ENCODE data around the gene GPHA2. TPM values are rescaled to one million over a fixed set of nuclear protein-coding genes. Genes with fewer than 3 reads are reported as not detected.

GPHA2 gene
- total and polyA plus RNA-seq, 12 donors, result 0.67 TPM; not detected in 11

GRCh38 chr11:64931290-64931689, 4.4 kb downstream of the GPHA2 start:
- Histone ChIP-seq H3K36me3 (replicated peaks in 1 of 2) (peaks cover 0 to 68% of the 10 kb centered on the region in 2 donors), H3K4me3 (no peak overlapping the region), H3K9me3 (replicated peaks in 1 of 3) (no peaks in the 10 kb centered on the region), H3K27ac (no peak overlapping the region), H3K27me3 (no peaks in the 10 kb centered on the region), H3K4me1 (replicated peaks in 1 of 2) (no peaks in the 10 kb centered on the region)
- intact Hi-C loops (cut with DNase I), result loop anchor here in 1 of 2 donors (10.0 kb wide), 1 partner anchor 64 kb away; the partner anchor contains the start of gene BATF2
- WGBS, 4 donors, result 86 to 98% (median 92%) methylated on average over 4 to 7 of the region's 7 CpGs
- DNase-seq, result no peak
- TF ChIP-seq POLR2A (IDR thresholded peaks at IDR 0.05), result no peak
- TF ChIP-seq, protein P1, sequence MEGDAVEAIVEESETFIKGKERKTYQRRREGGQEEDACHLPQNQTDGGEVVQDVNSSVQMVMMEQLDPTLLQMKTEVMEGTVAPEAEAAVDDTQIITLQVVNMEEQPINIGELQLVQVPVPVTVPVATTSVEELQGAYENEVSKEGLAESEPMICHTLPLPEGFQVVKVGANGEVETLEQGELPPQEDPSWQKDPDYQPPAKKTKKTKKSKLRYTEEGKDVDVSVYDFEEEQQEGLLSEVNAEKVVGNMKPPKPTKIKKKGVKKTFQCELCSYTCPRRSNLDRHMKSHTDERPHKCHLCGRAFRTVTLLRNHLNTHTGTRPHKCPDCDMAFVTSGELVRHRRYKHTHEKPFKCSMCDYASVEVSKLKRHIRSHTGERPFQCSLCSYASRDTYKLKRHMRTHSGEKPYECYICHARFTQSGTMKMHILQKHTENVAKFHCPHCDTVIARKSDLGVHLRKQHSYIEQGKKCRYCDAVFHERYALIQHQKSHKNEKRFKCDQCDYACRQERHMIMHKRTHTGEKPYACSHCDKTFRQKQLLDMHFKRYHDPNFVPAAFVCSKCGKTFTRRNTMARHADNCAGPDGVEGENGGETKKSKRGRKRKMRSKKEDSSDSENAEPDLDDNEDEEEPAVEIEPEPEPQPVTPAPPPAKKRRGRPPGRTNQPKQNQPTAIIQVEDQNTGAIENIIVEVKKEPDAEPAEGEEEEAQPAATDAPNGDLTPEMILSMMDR (IDR thresholded peaks at IDR 0.05), result no peak

DNA sequence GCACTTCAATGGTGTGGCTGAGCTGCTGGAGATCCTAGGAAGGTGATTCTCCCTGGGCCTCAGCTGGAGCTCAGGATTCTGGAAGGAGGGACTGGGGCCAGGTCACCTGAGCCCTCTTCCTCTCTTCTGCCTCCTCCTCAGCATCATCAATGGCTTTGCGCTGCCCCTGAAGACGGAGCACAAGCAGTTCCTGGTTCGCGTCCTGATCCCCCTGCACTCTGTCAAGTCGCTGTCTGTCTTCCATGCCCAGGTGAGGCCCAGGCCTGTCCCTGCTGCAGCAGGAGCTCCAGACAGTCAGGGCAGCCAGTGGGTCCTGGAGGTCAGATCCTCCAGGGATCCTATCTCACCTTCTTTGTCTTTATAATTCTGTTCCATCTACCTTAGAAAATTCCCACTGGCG, 5.4 kb downstream of the GPHA2 start:
- Histone ChIP-seq H3K9me3 (replicated peaks in 1 of 3) (no peaks in the 10 kb centered on the region), H3K27me3 (no peaks in the 10 kb centered on the region), H3K4me1 (replicated peaks in 1 of 2) (peaks cover 5 to 9% of the 10 kb centered on the region in 2 donors), H3K4me3 (no peak overlapping the region), H3K27ac (no peak overlapping the region), H3K36me3 (replicated peaks in 1 of 2) (peaks cover 0 to 68% of the 10 kb centered on the region in 2 donors)
- 90 to 98% (median 96%) methylated on average over 6 of the region's 6 CpGs for WGBS, 4 donors
- DNase-seq, result no peak
- intact Hi-C loops (cut with DNase I), result loop anchor here in 1 of 2 donors (10.0 kb wide), 1 partner anchor 64 kb away; the partner anchor contains the start of gene BATF2
- TF ChIP-seq POLR2A (IDR thresholded peaks at IDR 0.05), result no peak
- TF ChIP-seq, protein P1 (IDR thresholded peaks at IDR 0.05), result no peak

- WGBS, 4 donors, result 94 to 96% (median 95%) methylated on average over 6 to 7 of the region's 7 CpGs
- Histone ChIP-seq H3K9me3 (replicated peaks in 1 of 3) (no peaks in the 10 kb centered on the region), H3K36me3 (replicated peaks in 1 of 2) (peaks cover 0 to 68% of the 10 kb centered on the region in 2 donors), H3K4me1 (replicated peaks in 1 of 2) (peaks cover 8 to 13% of the 10 kb centered on the region in 2 donors), H3K4me3 (no peak overlapping the region), H3K27ac (no peak overlapping the region), H3K27me3 (no peaks in the 10 kb centered on the region)
- DNase-seq, result no peak
- intact Hi-C loops (cut with DNase I), result loop anchor here in 1 of 2 donors (10.0 kb wide), 2 partner anchors 65 to 95 kb away; partner anchors contain the start of genes BATF2 and SNX15
- TF ChIP-seq, protein P1 (IDR thresholded peaks at IDR 0.05), result no peak
- no peak for TF ChIP-seq POLR2A (IDR thresholded peaks at IDR 0.05)
Measured at GRCh38 chr11:64929625-64930024, 6.1 kb downstream of the GPHA2 start.

- no peak overlapping the region for H3K27ac ChIP-seq
- H3K9me3 ChIP-seq (replicated peaks in 1 of 3), result no peaks in the 10 kb centered on the region
- no peaks in the 10 kb centered on the region for H3K27me3 ChIP-seq
- TF ChIP-seq POLR2A (IDR thresholded peaks at IDR 0.05), result no peak
- H3K4me1 ChIP-seq (replicated peaks in 1 of 2), result peaks cover 8 to 13% of the 10 kb centered on the region in 2 donors
- H3K36me3 ChIP-seq (replicated peaks in 1 of 2), result peaks cover 0 to 66% of the 10 kb centered on the region in 2 donors
- DNase-seq, result no peak
- H3K4me3 ChIP-seq, result no peak overlapping the region
- 95 to 100% (median 96%) methylated on average over 2 of the region's 2 CpGs for WGBS, 4 donors
- intact Hi-C loops (cut with DNase I), result loop anchor here in 1 of 2 donors (10.0 kb wide), 1 partner anchor 96 kb away; the partner anchor contains the start of gene SNX15
Measured at GRCh38 chr11:64928957-64929356, 6.7 kb downstream of the GPHA2 start.

- intact Hi-C loops (cut with DNase I), result loop anchor here in 1 of 2 donors (10.0 kb wide), 1 partner anchor 98 kb away; the partner anchor contains the start of gene SNX15
- H3K4me1 ChIP-seq (replicated peaks in 1 of 2), result peaks cover 12 to 19% of the 10 kb centered on the region in 2 donors
Measured at GRCh38 chr11:64926689-64927088, 9.0 kb downstream of the GPHA2 start.

More at GRCh38 chr11:64926689-64927088, 9.0 kb downstream of the GPHA2 start:
- TF ChIP-seq, protein P1 (IDR thresholded peaks at IDR 0.05), result no peak
- TF ChIP-seq POLR2A (IDR thresholded peaks at IDR 0.05), result no peak
- Histone ChIP-seq H3K27ac (no peak overlapping the region), H3K9me3 (replicated peaks in 1 of 3) (no peaks in the 10 kb centered on the region), H3K36me3 (replicated peaks in 1 of 2) (peaks cover 0 to 43% of the 10 kb centered on the region in 2 donors), H3K27me3 (no peaks in the 10 kb centered on the region), H3K4me3 (no peak overlapping the region)
- peak in 1 of 7 donors; percentile 26 for DNase-seq
- WGBS, 4 donors, result 80 to 88% (median 87%) methylated on average over 16 to 22 of the region's 22 CpGs
